Activated CD8-positive, alpha-beta memory T cell treated with anti-CD3 and anti-CD28 coated beads for 36 hours (primary cell): ENCODE data around the gene ZBTB43. TPM values are rescaled to one million over a fixed set of nuclear protein-coding genes. Genes with fewer than 3 reads are reported as not detected.

Experiments
- CTCF ChIA-PET: fragments of 350-600 bp; sonication (Branson Sonifier 250); formaldehyde crosslinking; loops from one replicate; lab custom pipeline; 2021; ENCODE audit warnings: antibody characterized with exemption; lab: Charles Lee
- POLR2A ChIA-PET: fragments of 350-600 bp; sonication (Branson Sonifier 250); formaldehyde crosslinking; loops from one replicate; lab custom pipeline; 2021; ENCODE audit warnings: antibody characterized with exemption; lab: Charles Lee
- total RNA-seq, 2 experiments: library from RNA; stranded (reverse); gene quantifications; one replicate each; pipeline ENCODE4 v1.2.3, GENCODE V29; 2021

Gene ZBTB43
- total RNA-seq, 2 experiments from 2014 or later = 19.5 to 20.5 TPM

GRCh38 chr9:126842977-126843799 lies 38.3 kb downstream of the ZBTB43 start:
- ChIA-PET CTCF (interaction anchor here (0.7 to 0.8 kb wide), 4 partner anchors 11 to 901 kb away, joined by 3 to 5 read pairs (median 4); no protein-coding TSS in a partner anchor), POLR2A (no interaction called here)

GRCh38 chr9:126844085-126844484 lies 39.2 kb downstream of the ZBTB43 start:
- POLR2A ChIA-PET = no interaction called here
- CTCF ChIA-PET = interaction anchor here (0.7 to 0.8 kb wide), 2 partner anchors 12 to 902 kb away, joined by 3 read pairs; no protein-coding TSS in a partner anchor

GRCh38 chr9:126847051-126847450 lies 42.2 kb downstream of the ZBTB43 start:
- ChIA-PET CTCF (no interaction called here), POLR2A (no interaction called here)

GRCh38 chr9:126849591-126850225 lies 44.9 kb downstream of the ZBTB43 start:
- ChIA-PET POLR2A (no interaction called here), CTCF (no interaction called here)

GRCh38 chr9:126851286-126851880 lies 46.5 kb downstream of the ZBTB43 start:
- POLR2A ChIA-PET = no interaction called here
- CTCF ChIA-PET = interaction anchor here (1.4 kb wide), 1 partner anchor 11 kb away, joined by 4 read pairs; no protein-coding TSS in a partner anchor

GRCh38 chr9:126852086-126852688 lies 47.3 kb downstream of the ZBTB43 start:
- POLR2A ChIA-PET = no interaction called here
- CTCF ChIA-PET = interaction anchor here (0.6 to 1.5 kb wide), 3 partner anchors 10 to 264 kb away, joined by 3 to 4 read pairs (median 3); no protein-coding TSS in a partner anchor

GRCh38 chr9:126853667-126854066 lies 48.8 kb downstream of the ZBTB43 start:
- ChIA-PET CTCF (interaction anchor here (1.5 kb wide), 1 partner anchor 12 kb away, joined by 3 read pairs; no protein-coding TSS in a partner anchor), POLR2A (no interaction called here)

GRCh38 chr9:126854734-126855133 lies 49.9 kb downstream of the ZBTB43 start:
- POLR2A ChIA-PET = no interaction called here
- CTCF ChIA-PET = no interaction called here

GRCh38 chr9:126856326-126856877 lies 51.6 kb downstream of the ZBTB43 start:
- CTCF ChIA-PET = no interaction called here

GRCh38 chr9:126857261-126857960 lies 52.6 kb downstream of the ZBTB43 start:
- CTCF ChIA-PET = interaction anchor here (0.6 to 0.7 kb wide), 2 partner anchors 15 to 299 kb away, joined by 3 to 5 read pairs; no protein-coding TSS in a partner anchor
- POLR2A ChIA-PET = no interaction called here

More at GRCh38 chr9:126856326-126856877, 51.6 kb downstream of the ZBTB43 start:
- POLR2A ChIA-PET = no interaction called here

GRCh38 chr9:126859111-126859510 lies 54.3 kb downstream of the ZBTB43 start:
- CTCF ChIA-PET = interaction anchor here (0.9 to 1.2 kb wide), 2 partner anchors 21 to 107 kb away, joined by 3 to 5 read pairs; no protein-coding TSS in a partner anchor
- POLR2A ChIA-PET = no interaction called here

- CTCF ChIA-PET = interaction anchor here (0.6 to 1.2 kb wide), 3 partner anchors 19 to 36 kb away, joined by 3 to 5 read pairs (median 3); no protein-coding TSS in a partner anchor
- POLR2A ChIA-PET = interaction anchor here (0.6 kb wide), 1 partner anchor 12 kb away, joined by 3 read pairs; no protein-coding TSS in a partner anchor
Measured at GRCh38 chr9:126860077-126860756, 55.4 kb downstream of the ZBTB43 start, which contains the start of gene ZBTB34. TSS of gene ZBTB34 (plus strand) at chr9:126860639. CDS start at chr9:126879400, 18,761 bp downstream.

- CTCF ChIA-PET = no interaction called here
- POLR2A ChIA-PET = no interaction called here
Measured at GRCh38 chr9:126860757-126861466, 56.1 kb downstream of the ZBTB43 start.

GRCh38 chr9:126861707-126862103 lies 56.9 kb downstream of the ZBTB43 start:
- ChIA-PET POLR2A (no interaction called here), CTCF (interaction anchor here (1.1 to 2.1 kb wide), 2 partner anchors 9 to 28 kb away, joined by 3 to 4 read pairs; no protein-coding TSS in a partner anchor)

- POLR2A ChIA-PET = no interaction called here
- CTCF ChIA-PET = interaction anchor here (1.1 to 2.1 kb wide), 2 partner anchors 10 to 28 kb away, joined by 3 to 4 read pairs; no protein-coding TSS in a partner anchor
Measured at GRCh38 chr9:126862104-126862761, 57.4 kb downstream of the ZBTB43 start.

GRCh38 chr9:126864771-126865170 lies 59.9 kb downstream of the ZBTB43 start:
- POLR2A ChIA-PET = interaction anchor here (0.6 kb wide), 1 partner anchor 47 kb away, joined by 3 read pairs; no protein-coding TSS in a partner anchor
- CTCF ChIA-PET = no interaction called here
